Colonic mucosa (tissue), 4 donors: ENCODE data around the gene MND1. TPM values are rescaled to one million over a fixed set of nuclear protein-coding genes. Genes with fewer than 3 reads are reported as not detected.

ENCODE experiments used
- DNase-seq: peaks from one replicate; pipeline ENCODE4 v3.0.0-alpha.2; 2020
- H3K27ac ChIP-seq: fragments of 200-600 bp; one replicate; pipeline ENCODE4 v1.8.0; 2021
- H3K27me3 ChIP-seq: fragments of 200-600 bp; one replicate; pipeline ENCODE4 v1.8.0; 2021
- H3K36me3 ChIP-seq: fragments of 200-600 bp; one replicate; pipeline ENCODE4 v1.8.0; 2021
- H3K4me1 ChIP-seq: fragments of 200-600 bp; one replicate; pipeline ENCODE4 v1.8.0; 2021; ENCODE audit warnings: mild to moderate bottlenecking
- H3K4me3 ChIP-seq: fragments of 200-600 bp; one replicate; pipeline ENCODE4 v1.8.0; 2021
- H3K9ac ChIP-seq, 2 donors: one replicate each; pipeline ENCODE4 v1.7.0; 2013; ENCODE audit warnings: control low read depth in 2 of 2, low read depth in 2 of 2, low read length in 2 of 2
- H3K9me3 ChIP-seq: fragments of 200-600 bp; one replicate; pipeline ENCODE4 v1.8.0; 2021
- intact Hi-C: fragments of 100-400 bp; cut with DNase I; formaldehyde crosslinking; loops from one replicate; pipeline ENCODE4 v1.14.1; 2022
- total RNA-seq, 2 donors: library from RNA; stranded (reverse); fragmentation: NEBNext Ultra II Directional in 1 of 2; extraction: Animal tissue kit (Norgen Biotek cat#: 25700) in 1 of 2; gene quantifications; one replicate each; pipeline ENCODE4 v1.2.1, GENCODE V29; 2021
- TF ChIP-seq, protein P1 (sequence below): fragments of 200-600 bp; IDR thresholded peaks from one replicate; pipeline ENCODE4 v1.8.0; 2022; ENCODE audit warnings: antibody characterized with exemption, mild to moderate bottlenecking
- donor health status: healthy.
- donor health status: DM: no; HTN: no; CAD: no.
- donor health status: DM: no; HTN: no; CAD: no.

Gene MND1
- total RNA-seq, 2 donors from 2014 or later = 4.8 to 11.7 TPM

DNA sequence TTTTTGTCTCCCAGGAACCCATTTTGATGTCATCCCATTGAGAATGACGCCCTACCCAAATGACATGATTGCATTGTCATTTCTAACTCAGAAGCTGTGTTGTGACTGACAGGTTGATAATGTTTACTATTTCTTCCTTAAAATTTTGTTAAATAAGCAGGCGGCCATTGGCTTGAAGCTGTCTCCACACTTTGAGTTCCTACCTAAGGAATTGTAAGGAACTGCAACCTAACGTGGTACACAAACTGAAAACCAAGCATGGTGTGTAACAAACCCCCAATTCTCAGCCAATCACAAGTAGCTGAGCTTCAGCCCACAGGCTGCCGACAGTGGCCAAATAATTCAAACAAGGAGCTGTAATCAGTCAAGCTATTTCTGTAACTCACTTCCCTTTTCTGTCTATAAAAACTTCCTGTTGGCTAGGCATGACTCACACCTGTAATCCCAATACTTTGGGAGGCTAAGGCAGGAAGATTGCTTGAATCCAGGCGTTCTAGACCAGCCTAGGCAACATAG, 2.9 kb upstream of the MND1 start:
- Histone ChIP-seq H3K9ac (no peak overlapping the region), H3K4me1 (no peaks in the 10 kb centered on the region), H3K9me3 (no peaks in the 10 kb centered on the region), H3K4me3 (no peak overlapping the region), H3K27me3 (no peaks in the 10 kb centered on the region), H3K36me3 (no peaks in the 10 kb centered on the region), H3K27ac (no peak overlapping the region)
- TF ChIP-seq, protein P1, sequence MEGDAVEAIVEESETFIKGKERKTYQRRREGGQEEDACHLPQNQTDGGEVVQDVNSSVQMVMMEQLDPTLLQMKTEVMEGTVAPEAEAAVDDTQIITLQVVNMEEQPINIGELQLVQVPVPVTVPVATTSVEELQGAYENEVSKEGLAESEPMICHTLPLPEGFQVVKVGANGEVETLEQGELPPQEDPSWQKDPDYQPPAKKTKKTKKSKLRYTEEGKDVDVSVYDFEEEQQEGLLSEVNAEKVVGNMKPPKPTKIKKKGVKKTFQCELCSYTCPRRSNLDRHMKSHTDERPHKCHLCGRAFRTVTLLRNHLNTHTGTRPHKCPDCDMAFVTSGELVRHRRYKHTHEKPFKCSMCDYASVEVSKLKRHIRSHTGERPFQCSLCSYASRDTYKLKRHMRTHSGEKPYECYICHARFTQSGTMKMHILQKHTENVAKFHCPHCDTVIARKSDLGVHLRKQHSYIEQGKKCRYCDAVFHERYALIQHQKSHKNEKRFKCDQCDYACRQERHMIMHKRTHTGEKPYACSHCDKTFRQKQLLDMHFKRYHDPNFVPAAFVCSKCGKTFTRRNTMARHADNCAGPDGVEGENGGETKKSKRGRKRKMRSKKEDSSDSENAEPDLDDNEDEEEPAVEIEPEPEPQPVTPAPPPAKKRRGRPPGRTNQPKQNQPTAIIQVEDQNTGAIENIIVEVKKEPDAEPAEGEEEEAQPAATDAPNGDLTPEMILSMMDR = no peak
- intact Hi-C loops = loop anchor here (5.0 kb wide), 1 partner anchor 296 kb away; no protein-coding TSS in a partner anchor
- no peak for DNase-seq

DNA sequence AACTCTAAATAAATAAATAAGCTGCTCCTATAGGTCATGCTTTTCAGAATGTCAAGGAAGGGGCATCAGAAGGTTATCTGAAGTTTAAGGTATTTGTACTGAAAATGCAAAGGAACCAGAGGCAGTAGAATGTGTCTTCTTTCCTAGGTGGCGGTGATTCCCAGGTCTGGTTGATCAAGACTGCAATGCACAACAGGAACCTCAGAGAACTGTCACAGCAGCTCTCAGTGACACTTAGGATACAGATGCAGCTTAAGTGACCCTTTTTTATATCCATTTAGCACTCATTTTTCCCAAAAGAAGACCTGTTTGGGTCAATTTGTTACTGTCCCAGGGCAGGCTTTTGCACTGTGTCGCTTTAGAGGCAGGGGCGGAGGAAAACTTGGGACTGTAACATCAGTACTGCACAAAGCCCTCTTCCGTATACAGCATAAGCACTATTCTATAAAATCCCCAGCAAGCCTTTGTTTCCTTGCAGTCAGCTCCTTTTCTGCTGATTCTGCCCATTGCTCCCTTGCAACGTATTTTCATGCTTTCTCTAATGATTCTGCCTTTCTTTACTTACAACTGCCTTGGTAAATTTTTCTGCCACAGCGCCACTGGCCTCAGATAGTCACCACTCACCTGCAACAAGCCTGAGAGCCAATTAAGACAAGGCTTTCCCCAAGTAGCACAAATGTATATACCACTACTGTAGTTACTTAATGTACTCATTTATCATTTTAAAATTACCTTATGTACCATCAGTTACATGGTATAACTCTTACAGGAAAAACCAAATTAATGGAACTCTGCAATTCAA, 1.5 kb upstream of the MND1 start:
- TF ChIP-seq, protein P1 = no peak
- Histone ChIP-seq H3K27ac (no peak overlapping the region), H3K4me3 (no peak overlapping the region), H3K9ac (no peak overlapping the region), H3K4me1 (no peaks in the 10 kb centered on the region), H3K36me3 (no peaks in the 10 kb centered on the region), H3K27me3 (no peaks in the 10 kb centered on the region), H3K9me3 (no peaks in the 10 kb centered on the region)
- intact Hi-C loops = loop anchor here (5.0 kb wide), 1 partner anchor 294 kb away; no protein-coding TSS in a partner anchor
- DNase-seq = no peak

DNA sequence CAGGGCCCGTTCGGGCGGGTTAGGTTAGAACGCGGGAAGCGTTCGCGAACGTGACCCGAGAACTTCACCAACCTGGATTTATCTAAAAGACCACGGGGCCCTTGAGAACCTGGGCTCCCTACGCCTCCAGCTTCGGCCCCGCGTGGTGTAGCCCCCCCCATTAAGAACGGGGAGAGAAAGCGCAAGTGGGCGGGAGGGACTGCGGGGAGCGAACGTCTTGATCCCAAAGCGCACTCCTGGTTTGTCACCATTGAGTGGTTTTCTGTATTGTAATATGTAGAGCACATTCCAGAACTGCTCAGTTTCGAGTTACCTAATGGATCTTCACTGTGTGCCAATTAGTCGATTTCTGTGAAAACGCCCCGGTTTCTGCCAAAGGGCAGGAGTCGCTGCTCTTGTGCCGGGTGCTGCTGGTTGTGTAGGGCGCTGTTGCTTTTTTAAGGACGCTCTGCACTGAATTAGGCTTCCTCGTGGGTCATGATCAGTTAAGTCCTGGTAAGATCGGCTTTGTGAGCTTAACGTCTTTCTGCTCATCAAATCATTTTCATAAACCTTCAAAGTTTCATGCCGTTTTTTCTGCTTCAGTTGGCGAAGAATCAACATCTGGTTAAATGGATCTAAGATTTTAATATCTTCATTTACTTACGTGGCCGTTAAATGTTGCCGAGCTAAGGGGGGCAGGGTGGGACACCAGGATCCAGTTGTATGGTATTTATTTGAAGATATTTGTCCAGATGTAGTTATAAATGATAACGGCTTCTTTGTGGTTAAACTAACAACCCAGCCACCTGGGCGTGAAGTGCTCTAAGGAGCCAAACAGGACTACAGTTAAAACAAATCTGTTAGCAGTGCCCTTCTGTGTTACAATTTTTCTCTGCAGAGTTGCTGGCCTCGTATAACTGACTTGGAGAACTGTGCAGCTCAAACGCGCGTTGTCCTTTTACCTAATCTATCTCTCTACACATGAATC, 809 bp downstream of the MND1 start:
- peak; percentile 54 for DNase-seq
- no peaks in the 10 kb centered on the region for H3K4me1 ChIP-seq
- H3K27ac ChIP-seq = no peak overlapping the region
- H3K36me3 ChIP-seq = no peaks in the 10 kb centered on the region
- intact Hi-C loops = loop anchor here (2.0 kb wide), 1 partner anchor 230 kb away; no protein-coding TSS in a partner anchor
- H3K9me3 ChIP-seq = no peaks in the 10 kb centered on the region
- no peaks in the 10 kb centered on the region for H3K27me3 ChIP-seq
- H3K9ac ChIP-seq = peak overlapping the region; percentile 35 to 53
- peak overlapping the region; percentile 97 for H3K4me3 ChIP-seq
- TF ChIP-seq, protein P1 = no peak

DNA sequence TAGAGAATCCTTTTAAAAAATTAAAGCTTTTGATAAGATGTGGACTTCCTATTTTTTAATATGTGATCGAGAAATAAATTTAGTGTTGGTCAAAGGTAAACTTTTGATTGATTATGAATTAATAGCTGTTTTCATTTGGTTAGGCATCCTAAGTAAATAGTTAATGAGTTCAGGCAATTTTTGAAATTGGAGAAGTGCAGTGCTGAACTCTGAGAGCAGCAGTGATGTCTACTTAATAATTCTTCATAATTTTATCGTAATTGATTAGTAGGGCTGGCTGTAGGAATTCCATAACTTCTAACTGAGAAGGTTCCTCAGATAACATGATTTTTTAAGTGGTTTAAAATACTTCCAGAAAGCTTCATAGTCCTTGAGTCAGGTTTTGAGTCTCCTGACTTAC, 1.5 kb downstream of the MND1 start:
- H3K9me3 ChIP-seq = no peaks in the 10 kb centered on the region
- H3K4me1 ChIP-seq = no peaks in the 10 kb centered on the region
- no peak overlapping the region for H3K4me3 ChIP-seq
- intact Hi-C loops = no loop called here
- H3K9ac ChIP-seq = no peak overlapping the region
- DNase-seq = no peak
- TF ChIP-seq, protein P1 = no peak
- H3K27me3 ChIP-seq = no peaks in the 10 kb centered on the region
- H3K27ac ChIP-seq = no peak overlapping the region
- H3K36me3 ChIP-seq = no peaks in the 10 kb centered on the region

DNA sequence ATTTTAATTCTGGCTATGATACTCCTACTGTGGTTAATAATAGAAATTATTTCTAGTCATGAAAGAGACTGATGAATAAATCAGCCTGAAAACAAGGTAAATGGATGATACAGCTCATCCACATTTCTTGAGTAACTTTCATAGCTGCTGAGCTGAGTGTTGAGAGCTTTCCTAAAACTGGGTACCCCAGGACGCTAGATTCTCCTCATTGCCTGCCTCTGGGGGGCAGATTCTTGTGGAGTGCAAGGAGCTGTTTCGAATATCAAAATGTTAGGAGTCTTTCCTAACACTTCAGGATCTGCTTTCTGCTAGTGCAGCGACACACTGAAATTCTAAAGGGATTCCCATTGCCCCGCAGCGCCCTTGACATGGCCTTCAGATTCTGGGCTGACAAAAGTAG, 2.1 kb downstream of the MND1 start:
- intact Hi-C loops = no loop called here
- no peak for DNase-seq

More for the DNA sequence above, 2.1 kb downstream of the MND1 start:
- Histone ChIP-seq H3K4me1 (no peaks in the 10 kb centered on the region), H3K27me3 (no peaks in the 10 kb centered on the region), H3K9me3 (no peaks in the 10 kb centered on the region), H3K9ac (no peak overlapping the region), H3K4me3 (no peak overlapping the region), H3K36me3 (no peaks in the 10 kb centered on the region), H3K27ac (no peak overlapping the region)
- TF ChIP-seq, protein P1 = no peak
